ENCODE data around the gene ESPN. TPM values are rescaled to one million over a fixed set of nuclear protein-coding genes. Genes with fewer than 3 reads are reported as not detected.

Gene ESPN
- total and polyA plus RNA-seq, 2 of the 8 experiments (the other 6 are each of a cell fraction or from before 2014, with no cell fraction given): 5.2 to 16.3 TPM

DNA sequence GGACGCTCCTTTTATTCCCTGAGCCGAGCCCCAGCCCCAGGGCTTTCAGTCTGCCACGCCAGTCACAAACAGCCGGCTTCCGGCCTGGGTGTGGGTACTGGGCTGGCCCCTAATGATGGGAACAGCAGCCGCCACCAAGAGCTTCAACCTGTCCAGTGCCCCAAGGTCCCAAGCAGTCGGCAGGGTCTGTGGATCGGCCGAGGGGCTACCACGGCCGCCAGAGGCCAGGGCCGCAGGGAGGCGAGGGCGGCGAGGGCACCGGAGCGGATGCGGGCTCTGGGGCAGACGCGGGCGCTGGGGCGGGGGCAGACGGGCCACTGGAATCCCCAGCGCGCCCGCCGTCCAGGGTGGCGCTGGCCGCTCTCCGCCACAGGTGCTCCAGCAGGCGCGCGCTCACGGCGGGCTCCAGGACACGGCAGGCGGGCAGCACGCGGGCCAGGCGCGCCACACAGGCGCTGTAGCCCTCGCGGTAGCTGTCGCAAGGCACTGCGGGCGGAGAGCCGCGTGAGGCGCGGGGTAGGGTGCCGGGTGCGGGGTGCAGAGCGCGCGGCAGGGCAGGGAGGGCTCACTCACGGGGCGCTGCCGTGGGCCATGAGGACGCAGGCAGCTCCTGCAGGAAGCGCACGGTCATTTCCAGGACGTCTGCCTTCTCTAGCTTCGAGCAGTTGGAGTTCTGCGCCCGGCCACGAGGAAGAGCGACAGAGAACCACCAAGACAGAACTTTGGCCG is 5.7 kb upstream of the ESPN start (continued):
- TF ChIP-seq RNF2 (IDR thresholded peaks at IDR 0.05; ENCODE audit: borderline replicate concordance, low read depth, low read length, missing control alignments, poor library complexity, severe bottlenecking): peak; percentile 54
- no peak for TF ChIP-seq CBX8 (IDR thresholded peaks at IDR 0.05; ENCODE audit: borderline replicate concordance, low read depth, low read length)
- TF ChIP-seq SP4 (IDR thresholded peaks at IDR 0.05; ENCODE audit: low read length): no peak
- no peak for TF ChIP-seq EP300 (IDR thresholded peaks at IDR 0.05; ENCODE audit: borderline replicate concordance in 1 of 2, low read depth in 2 of 2, low read length in 2 of 2)
- peak; percentile 91 for TF ChIP-seq SUZ12 (IDR thresholded peaks at IDR 0.05; ENCODE audit: low read length)
- peak; percentile 95 for TF ChIP-seq EZH2 (IDR thresholded peaks at IDR 0.05; ENCODE audit: low read depth, low read length, severe bottlenecking)
- TF ChIP-seq NANOG (IDR thresholded peaks at IDR 0.05; ENCODE audit: insufficient read depth, low read depth, low read length, poor library complexity, severe bottlenecking): no peak
- TF ChIP-seq GABPA (IDR thresholded peaks at IDR 0.05; ENCODE audit: borderline replicate concordance, insufficient read depth, low read length): 0 out of 2 replicates have a peak, but pooled peaks have one; percentile 11
- TF ChIP-seq BRCA1 (IDR thresholded peaks at IDR 0.05; ENCODE audit: low read depth, low read length): no peak
- no peak; the same call in 1 of the 2 replicates for TF ChIP-seq RBBP5 (IDR thresholded peaks at IDR 0.05; ENCODE audit: borderline replicate concordance, low read depth, low read length)

Measured in H1 (cell line).